SK-N-MC (cell line): Measurements from ENCODE around the gene SALL1.

Experiments used
- DNase-seq: peaks from one replicate; pipeline ENCODE4 v3.0.0-alpha.2; 2011; ENCODE audit warnings: low read depth, low spot score
- H3K27ac ChIP-seq: fragments of 200-600 bp; sonication (generic); 2 replicates; pipeline ENCODE4 v1.5.1; 2016; ENCODE audit warnings: mixed run types
- H3K36me3 ChIP-seq: fragments of 200-600 bp; sonication (generic); 2 replicates; pipeline ENCODE4 v1.6.1; 2017; ENCODE audit warnings: antibody characterized with exemption, low read length, mixed read lengths; ENCODE audit not compliant: insufficient read depth
- H3K4me3 ChIP-seq: fragments of 200-600 bp; sonication (generic); 2 replicates; pipeline ENCODE4 v1.5.1; 2016
- H3K9ac ChIP-seq: fragments of 200-600 bp; sonication (generic); 2 replicates; pipeline ENCODE4 v1.8.0; 2017; ENCODE audit warnings: mixed run types, mixed read lengths; ENCODE audit not compliant: insufficient read length
- H3K9me3 ChIP-seq: fragments of 200-600 bp; sonication (generic); 2 replicates; pipeline ENCODE4 v1.6.1; 2017; ENCODE audit warnings: low read depth, mild to moderate bottlenecking, antibody characterized with exemption, low read length, moderate library complexity, mixed read lengths
- EZH2 ChIP-seq: fragments of 200-600 bp; sonication (generic); IDR thresholded peaks from one replicate; pipeline ENCODE4 v1.6.1; 2017; ENCODE audit warnings: antibody characterized with exemption
- FOXP2 ChIP-seq: optimal IDR thresholded peaks from 2 replicates; pipeline ENCODE3; 2011; ENCODE audit warnings: mild to moderate bottlenecking, moderate library complexity; ENCODE audit not compliant: insufficient read depth; ENCODE audit errors: extremely low read length, control extremely low read depth
- POLR2AphosphoS5 ChIP-seq: IDR thresholded peaks from 2 replicates; pipeline ENCODE4 v1.6.1; 2012; ENCODE audit warnings: mild to moderate bottlenecking, low read depth, low read length, borderline replicate concordance

The SALL1 gene

GRCh38 chr16:51172368-51172767 lies 21.3 kb upstream of the SALL1 start:
- TF ChIP-seq FOXP2 (no peak), EZH2 (no peak), POLR2AphosphoS5 (no peak)
- H3K27ac ChIP-seq = no peak overlapping the region

GRCh38 chr16:51168755-51169154 lies 17.7 kb upstream of the SALL1 start:
- H3K4me3 ChIP-seq = no peak overlapping the region
- H3K36me3 ChIP-seq = no peaks in the 10 kb centered on the region
- TF ChIP-seq POLR2AphosphoS5 (no peak), FOXP2 (no peak), EZH2 (no peak)
- H3K27ac ChIP-seq = no peak overlapping the region
- no peak overlapping the region for H3K9ac ChIP-seq
- no peaks in the 10 kb centered on the region for H3K9me3 ChIP-seq
- no peak for DNase-seq

More at GRCh38 chr16:51172368-51172767, 21.3 kb upstream of the SALL1 start:
- Histone ChIP-seq H3K9ac (no peak overlapping the region), H3K36me3 (no peaks in the 10 kb centered on the region), H3K4me3 (no peak overlapping the region), H3K9me3 (no peaks in the 10 kb centered on the region)
- no peak for DNase-seq

GRCh38 chr16:51167170-51167895 lies 16.3 kb upstream of the SALL1 start:
- TF ChIP-seq POLR2AphosphoS5 (no peak), EZH2 (no peak), FOXP2 (no peak)
- Histone ChIP-seq H3K4me3 (no peak overlapping the region), H3K9me3 (no peaks in the 10 kb centered on the region), H3K9ac (no peak overlapping the region), H3K36me3 (no peaks in the 10 kb centered on the region), H3K27ac (no peak overlapping the region)
- no peak for DNase-seq

- H3K36me3 ChIP-seq = no peaks in the 10 kb centered on the region
- H3K4me3 ChIP-seq = no peak overlapping the region
- no peak for DNase-seq
- no peak overlapping the region for H3K27ac ChIP-seq
- no peak for TF ChIP-seq EZH2
- no peak for TF ChIP-seq POLR2AphosphoS5
- no peaks in the 10 kb centered on the region for H3K9me3 ChIP-seq
- no peak overlapping the region for H3K9ac ChIP-seq
Observed at GRCh38 chr16:51166541-51166940, 15.5 kb upstream of the SALL1 start.

GRCh38 chr16:51166091-51166490 lies 15.0 kb upstream of the SALL1 start:
- Histone ChIP-seq H3K36me3 (no peaks in the 10 kb centered on the region), H3K27ac (no peak overlapping the region), H3K9ac (no peak overlapping the region), H3K9me3 (no peaks in the 10 kb centered on the region), H3K4me3 (no peak overlapping the region)
- no peak for DNase-seq
- TF ChIP-seq POLR2AphosphoS5 (no peak), FOXP2 (no peak), EZH2 (no peak)

- H3K4me3 ChIP-seq = no peak overlapping the region
- H3K36me3 ChIP-seq = no peaks in the 10 kb centered on the region
- H3K9me3 ChIP-seq = no peaks in the 10 kb centered on the region
- no peak for TF ChIP-seq FOXP2
- no peak for TF ChIP-seq POLR2AphosphoS5
- no peak for TF ChIP-seq EZH2
- DNase-seq = no peak
- H3K27ac ChIP-seq = no peak overlapping the region
- no peak overlapping the region for H3K9ac ChIP-seq
Observed at GRCh38 chr16:51165043-51165442, 14.0 kb upstream of the SALL1 start.

- H3K9ac ChIP-seq = no peak overlapping the region
- H3K4me3 ChIP-seq = no peak overlapping the region
- H3K9me3 ChIP-seq = no peaks in the 10 kb centered on the region
- no peak for TF ChIP-seq FOXP2
- TF ChIP-seq POLR2AphosphoS5 = no peak
- no peak for TF ChIP-seq EZH2
- no peak overlapping the region for H3K27ac ChIP-seq
- DNase-seq = no peak
- H3K36me3 ChIP-seq = no peaks in the 10 kb centered on the region
Observed at GRCh38 chr16:51164574-51164973, 13.5 kb upstream of the SALL1 start.

GRCh38 chr16:51163894-51164566 lies 13.0 kb upstream of the SALL1 start:
- Histone ChIP-seq H3K4me3 (no peak overlapping the region), H3K9ac (no peak overlapping the region), H3K9me3 (no peaks in the 10 kb centered on the region), H3K27ac (no peak overlapping the region), H3K36me3 (no peaks in the 10 kb centered on the region)
- no peak for TF ChIP-seq EZH2
- no peak for TF ChIP-seq POLR2AphosphoS5
- no peak for TF ChIP-seq FOXP2
- no peak for DNase-seq

GRCh38 chr16:51163366-51163765 lies 12.3 kb upstream of the SALL1 start:
- TF ChIP-seq POLR2AphosphoS5 (no peak), EZH2 (no peak), FOXP2 (no peak)
- no peak overlapping the region for H3K4me3 ChIP-seq
- no peak overlapping the region for H3K27ac ChIP-seq
- H3K9ac ChIP-seq = no peak overlapping the region
- no peaks in the 10 kb centered on the region for H3K36me3 ChIP-seq
- DNase-seq = no peak
- H3K9me3 ChIP-seq = no peaks in the 10 kb centered on the region
